ENCODE data around the gene TST. TPM values are rescaled to one million over a fixed set of nuclear protein-coding genes. Genes with fewer than 3 reads are reported as not detected.
A peak's percentile ranks its signal among the peaks of the same experiment; 100 is the strongest.

The TST gene
- polyA plus RNA-seq, 3 donors, result 17.3 to 41.7 (median 34.5) TPM

DNA sequence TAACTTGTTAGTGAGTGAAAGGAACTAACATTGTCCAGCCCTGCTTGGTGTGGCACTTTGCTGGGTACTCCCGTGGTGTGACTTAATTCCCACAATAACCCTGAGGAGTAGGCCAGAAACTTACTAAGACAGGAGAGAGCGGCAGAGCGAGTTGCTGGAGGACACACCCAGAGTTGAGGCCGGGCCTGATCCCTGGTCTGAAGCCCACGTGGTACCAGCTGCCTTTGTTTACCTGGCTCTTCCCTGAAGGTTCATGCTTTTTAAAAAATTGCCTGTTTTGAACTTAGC, 889 bp upstream of the TST start:
- peaks cover 24 to 29% of the 10 kb centered on the region in 2 donors for H3K4me1 ChIP-seq (ENCODE audit: control insufficient read depth in 1 of 2, insufficient read depth in 2 of 2, low read length in 2 of 2)
- Mint-ChIP-seq H3K27ac (peak overlapping the region in 6 of 7 donors; percentile 66 to 95 (median 87)), H3K36me3 (peaks cover 13 to 27% of the 10 kb centered on the region in 2 donors), H3K9me3 (no peaks in the 10 kb centered on the region), H3K4me3 (peak overlapping the region; percentile 92 to 95), H3K4me1 (peaks cover 41% of the 10 kb centered on the region), H3K27me3 (ENCODE audit: low read depth in 3 of 3) (peaks cover 0 to 1% (median 1%) of the 10 kb centered on the region in 3 donors)
- no peaks in the 10 kb centered on the region for H3K9me3 ChIP-seq (replicated peaks in 1 of 2; ENCODE audit: control insufficient read depth in 1 of 2, insufficient read depth in 1 of 2, low read length in 2 of 2)
- peak overlapping the region; percentile 99 for H2AFZ ChIP-seq (ENCODE audit: insufficient read depth, low read depth, low read length, poor library complexity, severe bottlenecking)
- H3K4me2 ChIP-seq (replicated peaks; ENCODE audit: extremely low read depth, low read length, poor library complexity, severe bottlenecking), result peak overlapping the region; percentile 97
- peak overlapping the region; percentile 84 for H3K9ac ChIP-seq (ENCODE audit: insufficient read depth, low read length, poor library complexity, severe bottlenecking)
- peaks cover 8 to 20% of the 10 kb centered on the region in 2 donors for H3K36me3 ChIP-seq (replicated peaks in 1 of 2; ENCODE audit: control insufficient read depth in 1 of 2, insufficient read depth in 2 of 2, low read length in 2 of 2)
- H3K4me3 ChIP-seq (replicated peaks in 1 of 3; ENCODE audit: low read depth in 2 of 3, low read length in 3 of 3), result peak overlapping the region; percentile 71 to 96 (median 90)
- WGBS (ENCODE audit: insufficient coverage), result 0% methylated on average over 5 of the region's 5 CpGs
- no peaks in the 10 kb centered on the region for H3K27me3 ChIP-seq (ENCODE audit: control insufficient read depth in 2 of 2, insufficient read depth in 2 of 2, low read length in 2 of 2)
- intact Hi-C loops (cut with micrococcal nuclease), result no loop called here
- H3K79me2 ChIP-seq (ENCODE audit: insufficient read depth, low read length), result peaks cover 34% of the 10 kb centered on the region
- peak in 2 of 3 donors; percentile 19 for DNase-seq
- H3K27ac ChIP-seq (ENCODE audit: low read depth in 1 of 2, low read length in 2 of 2), result peak overlapping the region; percentile 23 to 84
- H4K20me1 ChIP-seq (ENCODE audit: insufficient read depth, low read length), result peaks cover 28% of the 10 kb centered on the region
- no peak for TF ChIP-seq CTCF (IDR thresholded peaks at IDR 0.05)

- Histone ChIP-seq H3K27me3 (ENCODE audit: control insufficient read depth in 2 of 2, insufficient read depth in 2 of 2, low read length in 2 of 2) (no peaks in the 10 kb centered on the region), H3K79me2 (ENCODE audit: insufficient read depth, low read length) (peaks cover 34% of the 10 kb centered on the region), H3K36me3 (replicated peaks in 1 of 2; ENCODE audit: control insufficient read depth in 1 of 2, insufficient read depth in 2 of 2, low read length in 2 of 2) (peaks cover 0 to 9% of the 10 kb centered on the region in 2 donors), H3K27ac (ENCODE audit: low read depth in 1 of 2, low read length in 2 of 2) (peak overlapping the region in 1 of 2 donors; percentile 61), H3K4me2 (replicated peaks; ENCODE audit: extremely low read depth, low read length, poor library complexity, severe bottlenecking) (peak overlapping the region; percentile 97), H3K9me3 (replicated peaks in 1 of 2; ENCODE audit: control insufficient read depth in 1 of 2, insufficient read depth in 1 of 2, low read length in 2 of 2) (no peaks in the 10 kb centered on the region), H4K20me1 (ENCODE audit: insufficient read depth, low read length) (peaks cover 28% of the 10 kb centered on the region), H2AFZ (ENCODE audit: insufficient read depth, low read depth, low read length, poor library complexity, severe bottlenecking) (peak overlapping the region; percentile 91), H3K4me1 (ENCODE audit: control insufficient read depth in 1 of 2, insufficient read depth in 2 of 2, low read length in 2 of 2) (peaks cover 24 to 29% of the 10 kb centered on the region in 2 donors), H3K4me3 (replicated peaks in 1 of 3; ENCODE audit: low read depth in 2 of 3, low read length in 3 of 3) (peak overlapping the region; percentile 76 to 96 (median 85)), H3K9ac (ENCODE audit: insufficient read depth, low read length, poor library complexity, severe bottlenecking) (peak overlapping the region; percentile 84)
- DNase-seq, result peak in 1 of 3 donors; percentile 8
- H3K4me1 Mint-ChIP-seq, result peaks cover 41% of the 10 kb centered on the region
- no peaks in the 10 kb centered on the region for H3K9me3 Mint-ChIP-seq
- H3K27me3 Mint-ChIP-seq (ENCODE audit: low read depth in 3 of 3), result peaks cover 0 to 3% (median 1%) of the 10 kb centered on the region in 3 donors
- H3K27ac Mint-ChIP-seq, result peak overlapping the region in 2 of 7 donors; percentile 19 to 60
- intact Hi-C loops (cut with micrococcal nuclease), result no loop called here
- under 1% methylated on average over 32 of the region's 35 CpGs for WGBS (ENCODE audit: insufficient coverage)
- peak overlapping the region; percentile 82 to 93 for H3K4me3 Mint-ChIP-seq
- no peak for TF ChIP-seq CTCF (IDR thresholded peaks at IDR 0.05)
- peaks cover 9 to 18% of the 10 kb centered on the region in 2 donors for H3K36me3 Mint-ChIP-seq
Measured at GRCh38 chr22:37018815-37019308, 385 bp downstream of the TST start.

Measured in CD14-positive monocyte (primary cell).